NB4 (cell line): ENCODE results near the gene RASGEF1B.

ENCODE experiments used
- POLR2A ChIP-seq: IDR thresholded peaks from 2 replicates; pipeline ENCODE4 v1.6.1; 2011; ENCODE audit warnings: mild to moderate bottlenecking; ENCODE audit not compliant: insufficient read length; ENCODE audit errors: extremely low read depth
- TF ChIP-seq, protein P1 (sequence below): IDR thresholded peaks from one replicate; pipeline ENCODE4 v1.5.1; 2012; ENCODE audit warnings: low read depth, low read length
- TF ChIP-seq, protein P2 (sequence below): IDR thresholded peaks from 2 replicates; pipeline ENCODE4 v1.6.1; 2011; ENCODE audit warnings: low read depth, low read length

DNA sequence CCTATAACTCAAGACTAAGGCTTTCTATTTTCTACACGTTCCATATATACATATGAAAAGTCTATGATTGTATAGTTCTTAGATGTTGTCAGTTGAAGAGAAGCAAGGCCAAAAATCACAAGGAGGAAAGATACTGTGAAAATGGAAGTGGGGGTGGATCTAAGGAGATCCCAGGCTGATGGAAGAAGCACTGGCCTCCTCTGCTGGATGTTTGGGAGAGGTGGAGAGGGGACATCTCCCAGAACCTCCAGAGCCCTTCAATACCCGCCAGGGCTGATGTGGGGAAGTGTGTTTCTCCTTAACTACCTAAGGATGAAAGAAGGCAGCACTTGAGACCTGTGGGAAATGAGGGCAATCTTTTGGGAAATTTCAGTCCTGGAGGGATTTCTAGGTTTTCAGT, 67.4 kb downstream of the RASGEF1B start:
- no peak for TF ChIP-seq POLR2A
- TF ChIP-seq, protein P1, sequence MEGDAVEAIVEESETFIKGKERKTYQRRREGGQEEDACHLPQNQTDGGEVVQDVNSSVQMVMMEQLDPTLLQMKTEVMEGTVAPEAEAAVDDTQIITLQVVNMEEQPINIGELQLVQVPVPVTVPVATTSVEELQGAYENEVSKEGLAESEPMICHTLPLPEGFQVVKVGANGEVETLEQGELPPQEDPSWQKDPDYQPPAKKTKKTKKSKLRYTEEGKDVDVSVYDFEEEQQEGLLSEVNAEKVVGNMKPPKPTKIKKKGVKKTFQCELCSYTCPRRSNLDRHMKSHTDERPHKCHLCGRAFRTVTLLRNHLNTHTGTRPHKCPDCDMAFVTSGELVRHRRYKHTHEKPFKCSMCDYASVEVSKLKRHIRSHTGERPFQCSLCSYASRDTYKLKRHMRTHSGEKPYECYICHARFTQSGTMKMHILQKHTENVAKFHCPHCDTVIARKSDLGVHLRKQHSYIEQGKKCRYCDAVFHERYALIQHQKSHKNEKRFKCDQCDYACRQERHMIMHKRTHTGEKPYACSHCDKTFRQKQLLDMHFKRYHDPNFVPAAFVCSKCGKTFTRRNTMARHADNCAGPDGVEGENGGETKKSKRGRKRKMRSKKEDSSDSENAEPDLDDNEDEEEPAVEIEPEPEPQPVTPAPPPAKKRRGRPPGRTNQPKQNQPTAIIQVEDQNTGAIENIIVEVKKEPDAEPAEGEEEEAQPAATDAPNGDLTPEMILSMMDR: no peak
- TF ChIP-seq, protein P2, sequence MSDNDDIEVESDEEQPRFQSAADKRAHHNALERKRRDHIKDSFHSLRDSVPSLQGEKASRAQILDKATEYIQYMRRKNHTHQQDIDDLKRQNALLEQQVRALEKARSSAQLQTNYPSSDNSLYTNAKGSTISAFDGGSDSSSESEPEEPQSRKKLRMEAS: no peak
